Muscle layer of duodenum (tissue), 2 donors: ENCODE results near the gene HMGXB3.
"Not testable (repeated sequence)": the region's sequence is repeated elsewhere in the genome, so short reads cannot be mapped to it uniquely, and the experiment has no call there.

Experiments
- H3K27ac ChIP-seq: one replicate; pipeline ENCODE4 v1.7.0; 2013; ENCODE audit warnings: mild to moderate bottlenecking, low read length
- H3K27me3 ChIP-seq: one replicate; pipeline ENCODE4 v1.7.0; 2013; ENCODE audit warnings: low read depth, mild to moderate bottlenecking, control low read depth, low read length
- H3K36me3 ChIP-seq, 2 donors: one replicate each; pipeline ENCODE4 v1.7.0; 2013; ENCODE audit warnings: low read length in 2 of 2, control low read depth in 1 of 2, mild to moderate bottlenecking in 1 of 2; ENCODE audit not compliant: insufficient read depth in 2 of 2, control insufficient read depth in 1 of 2
- H3K4me1 ChIP-seq, 2 donors: one replicate each; pipeline ENCODE4 v1.7.0; 2013; ENCODE audit warnings: low read length in 2 of 2, mild to moderate bottlenecking in 2 of 2, control low read depth in 1 of 2, moderate library complexity in 1 of 2; ENCODE audit not compliant: insufficient read depth in 2 of 2, control insufficient read depth in 1 of 2
- H3K4me3 ChIP-seq, 2 donors: one replicate each; pipeline ENCODE4 v1.7.0; 2013; ENCODE audit warnings: low read length in 2 of 2, low read depth in 1 of 2, mild to moderate bottlenecking in 1 of 2
- H3K9me3 ChIP-seq, 2 donors: one replicate each; pipeline ENCODE4 v1.7.0; 2013; ENCODE audit warnings: low read length in 2 of 2, control low read depth in 1 of 2, mild to moderate bottlenecking in 1 of 2; ENCODE audit not compliant: control insufficient read depth in 1 of 2
- donor health status: healthy.

Gene HMGXB3

DNA sequence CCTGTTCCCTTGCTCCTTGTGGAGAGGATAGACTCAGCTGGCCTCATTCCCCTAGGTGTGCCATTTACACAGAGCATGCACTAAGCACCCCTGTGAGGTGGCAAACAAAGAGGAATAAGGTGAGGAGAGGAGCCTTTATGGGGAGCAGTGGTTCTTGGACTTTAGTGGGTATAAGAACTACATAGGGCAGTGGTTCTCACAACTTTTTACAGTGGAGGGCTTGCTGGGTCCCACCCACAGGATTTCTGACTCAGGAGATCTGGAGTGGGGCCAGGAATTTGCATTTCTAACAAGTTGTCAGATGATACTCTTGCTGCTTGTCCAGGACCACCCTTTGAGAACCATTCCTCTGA is 43.8 kb downstream of the HMGXB3 start:
- Histone ChIP-seq H3K36me3 (peaks cover 74 to 81% of the 10 kb centered on the region in 2 donors), H3K9me3 (no peaks in the 10 kb centered on the region), H3K4me1 (peaks cover 5 to 8% of the 10 kb centered on the region in 2 donors), H3K4me3 (no peak overlapping the region), H3K27me3 (no peaks in the 10 kb centered on the region), H3K27ac (no peak overlapping the region)

DNA sequence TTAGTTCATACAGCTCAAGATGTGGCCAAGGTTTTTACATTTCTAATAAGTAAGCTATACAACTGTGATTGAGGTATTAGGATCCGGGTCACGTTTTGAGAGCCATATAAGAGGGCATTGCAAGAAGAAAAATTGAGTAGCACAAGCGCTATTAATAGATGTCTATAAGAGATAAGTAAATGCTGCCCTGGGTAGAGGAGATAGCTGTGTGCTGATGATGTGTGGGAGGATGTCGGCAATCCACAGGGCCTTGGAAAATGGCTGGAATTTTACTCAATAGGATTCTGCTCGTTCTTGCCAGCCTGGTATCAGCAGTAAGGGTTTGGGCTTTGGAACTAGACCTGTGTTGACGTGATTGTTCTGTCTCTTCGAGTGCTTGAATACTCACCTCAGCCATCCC is 44.2 kb downstream of the HMGXB3 start:
- Histone ChIP-seq H3K4me3 (no peak overlapping the region), H3K4me1 (peaks cover 5 to 8% of the 10 kb centered on the region in 2 donors), H3K9me3 (no peaks in the 10 kb centered on the region), H3K36me3 (peaks cover 78 to 85% of the 10 kb centered on the region in 2 donors), H3K27ac (no peak overlapping the region), H3K27me3 (no peaks in the 10 kb centered on the region)

DNA sequence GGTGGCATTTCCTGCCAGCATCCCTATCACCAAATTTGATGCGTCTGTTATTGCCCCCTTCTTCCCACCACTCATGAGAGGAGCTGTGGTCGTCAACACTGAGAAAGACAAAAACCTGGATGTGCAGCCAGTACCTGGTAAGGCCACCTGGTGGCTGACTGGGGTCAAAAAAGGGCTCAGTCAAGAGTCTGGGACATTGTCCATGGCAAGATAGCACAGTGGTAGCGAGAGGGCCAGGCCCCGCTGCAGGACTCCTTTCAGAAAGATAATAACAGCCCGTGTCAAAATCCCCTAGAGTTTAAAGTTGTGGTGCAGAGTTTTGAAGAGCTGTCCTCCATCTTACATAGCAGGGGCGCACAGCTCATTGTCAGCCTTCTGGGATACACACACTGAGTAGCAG is 45.0 kb downstream of the HMGXB3 start:
- H3K4me1 ChIP-seq = peaks cover 5 to 8% of the 10 kb centered on the region in 2 donors
- H3K9me3 ChIP-seq = no peaks in the 10 kb centered on the region
- H3K27ac ChIP-seq = no peak overlapping the region
- no peaks in the 10 kb centered on the region for H3K27me3 ChIP-seq
- H3K36me3 ChIP-seq = peaks cover 84 to 89% of the 10 kb centered on the region in 2 donors
- H3K4me3 ChIP-seq = no peak overlapping the region

DNA sequence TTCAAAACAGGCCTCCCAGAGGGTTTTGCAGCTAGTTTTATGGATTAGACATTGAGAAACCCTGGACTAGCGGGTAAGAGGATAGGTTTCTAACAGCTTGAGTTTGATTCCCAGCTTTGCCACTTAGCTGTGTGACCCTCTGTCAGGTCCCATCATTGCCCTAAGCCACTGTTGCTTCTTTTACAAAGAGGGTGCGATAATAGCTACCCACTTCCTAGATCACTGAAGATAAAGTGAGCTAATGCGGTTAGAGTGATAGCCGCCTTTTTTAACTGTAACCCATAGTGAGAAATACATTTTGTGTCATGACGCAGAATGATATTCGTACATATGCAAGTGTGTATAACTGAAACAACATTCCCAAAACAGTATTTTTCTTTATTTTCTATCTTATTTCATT is 45.5 kb downstream of the HMGXB3 start:
- Histone ChIP-seq H3K9me3 (no peaks in the 10 kb centered on the region), H3K27me3 (no peaks in the 10 kb centered on the region), H3K4me1 (peaks cover 5 to 8% of the 10 kb centered on the region in 2 donors), H3K36me3 (peaks cover 84 to 89% of the 10 kb centered on the region in 2 donors), H3K4me3 (no peak overlapping the region), H3K27ac (no peak overlapping the region)

DNA sequence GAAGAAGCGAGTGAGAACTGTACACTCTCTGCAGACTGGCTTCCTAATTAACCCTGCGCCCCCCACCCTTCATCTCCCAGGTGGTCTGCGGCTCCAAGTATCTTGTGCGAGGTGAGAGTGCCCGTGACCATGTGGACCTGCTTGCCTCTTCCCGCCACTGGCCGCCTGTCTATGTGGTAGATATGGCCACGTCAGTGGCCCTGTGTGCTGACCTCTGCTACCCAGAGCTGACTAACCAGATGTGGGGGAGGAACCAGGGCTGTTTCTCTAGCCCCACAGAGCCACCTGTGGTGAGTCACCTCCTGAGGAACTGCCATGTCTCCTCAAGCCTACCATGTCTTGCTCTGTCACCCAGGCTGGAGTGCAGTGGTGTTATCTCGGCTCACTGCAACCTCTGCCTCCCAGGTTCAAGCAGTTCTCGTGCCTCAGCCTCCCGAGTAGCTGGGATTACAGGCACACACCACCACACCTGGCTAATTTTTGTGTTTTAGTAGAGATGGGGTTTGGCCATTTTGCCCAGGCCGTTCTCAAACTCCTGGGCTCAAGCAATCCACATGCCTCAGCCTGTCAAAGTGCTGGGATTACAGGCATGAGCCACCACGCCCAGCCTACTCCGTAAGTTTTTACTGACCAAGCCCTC is 49.8 kb downstream of the HMGXB3 start:
- H3K27me3 ChIP-seq, H3K27ac ChIP-seq, H3K4me3 ChIP-seq, H3K9me3 ChIP-seq, H3K4me1 ChIP-seq: not testable (repeated sequence)
- H3K36me3 ChIP-seq = peaks cover 87 to 92% of the 10 kb centered on the region in 2 donors

DNA sequence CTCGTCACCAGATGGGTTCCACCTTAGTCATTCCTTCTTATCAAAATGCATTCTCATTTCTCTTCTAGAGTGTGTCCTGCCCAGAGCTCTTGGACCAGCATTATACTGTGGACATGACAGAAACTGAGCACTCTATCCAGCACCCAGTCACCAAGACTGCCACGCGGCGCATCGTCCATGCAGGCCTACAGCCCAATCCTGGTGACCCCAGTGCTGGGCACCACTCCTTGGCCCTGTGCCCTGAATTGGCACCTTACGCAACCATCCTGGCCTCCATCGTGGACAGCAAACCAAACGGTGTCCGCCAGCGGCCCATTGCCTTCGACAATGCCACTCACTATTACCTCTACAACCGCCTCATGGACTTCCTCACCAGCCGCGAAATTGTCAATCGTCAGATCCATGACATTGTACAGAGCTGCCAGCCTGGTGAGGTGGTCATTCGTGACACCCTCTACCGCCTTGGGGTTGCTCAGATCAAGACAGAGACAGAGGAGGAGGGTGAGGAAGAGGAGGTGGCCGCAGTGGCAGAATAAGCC is 51.2 kb downstream of the HMGXB3 start:
- Histone ChIP-seq H3K36me3 (peaks cover 85 to 89% of the 10 kb centered on the region in 2 donors), H3K27ac (no peak overlapping the region), H3K4me1 (no peaks in the 10 kb centered on the region), H3K27me3 (no peaks in the 10 kb centered on the region), H3K4me3 (no peak overlapping the region), H3K9me3 (no peaks in the 10 kb centered on the region)

DNA sequence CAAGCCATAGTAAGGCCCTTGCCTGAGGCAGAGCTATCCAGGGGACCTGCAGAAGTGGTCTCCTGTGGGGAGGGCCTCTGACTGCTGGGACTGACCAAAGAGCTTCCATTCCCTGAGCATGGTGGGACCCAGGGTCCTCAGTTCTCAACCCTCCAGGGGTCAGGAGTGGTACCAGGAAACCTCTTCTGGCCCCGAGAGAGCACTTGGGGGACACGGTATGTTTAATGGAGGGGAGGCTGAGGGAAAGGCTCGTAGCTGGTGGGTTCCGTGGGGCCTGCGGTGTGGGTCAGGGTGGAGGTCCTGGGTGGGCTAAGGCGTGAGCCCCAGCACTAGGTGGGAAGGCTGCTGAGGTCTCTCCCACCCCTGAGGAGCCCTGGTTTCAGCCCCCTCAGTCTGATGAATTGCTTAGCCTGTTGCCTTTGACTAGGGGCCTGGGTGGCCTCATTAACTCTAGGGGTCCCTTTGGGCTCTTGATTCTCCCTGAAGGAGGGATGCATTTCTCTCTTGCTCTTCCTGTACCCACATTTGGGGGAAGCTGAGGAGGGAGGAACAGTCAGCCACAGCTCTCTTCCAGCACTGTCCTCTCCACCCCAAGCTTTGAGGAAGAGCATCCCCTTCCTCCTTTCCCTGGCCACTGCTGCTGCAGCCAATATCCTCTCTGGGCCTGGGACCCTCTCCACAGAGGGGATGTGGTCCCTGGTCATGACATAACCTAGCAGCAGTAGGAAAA is 51.9 kb downstream of the HMGXB3 start:
- H3K27ac ChIP-seq = no peak overlapping the region
- H3K4me1 ChIP-seq = no peaks in the 10 kb centered on the region
- H3K36me3 ChIP-seq = peaks cover 82 to 83% of the 10 kb centered on the region in 2 donors
- H3K4me3 ChIP-seq = no peak overlapping the region
- H3K9me3 ChIP-seq = no peaks in the 10 kb centered on the region
- H3K27me3 ChIP-seq = no peaks in the 10 kb centered on the region

DNA sequence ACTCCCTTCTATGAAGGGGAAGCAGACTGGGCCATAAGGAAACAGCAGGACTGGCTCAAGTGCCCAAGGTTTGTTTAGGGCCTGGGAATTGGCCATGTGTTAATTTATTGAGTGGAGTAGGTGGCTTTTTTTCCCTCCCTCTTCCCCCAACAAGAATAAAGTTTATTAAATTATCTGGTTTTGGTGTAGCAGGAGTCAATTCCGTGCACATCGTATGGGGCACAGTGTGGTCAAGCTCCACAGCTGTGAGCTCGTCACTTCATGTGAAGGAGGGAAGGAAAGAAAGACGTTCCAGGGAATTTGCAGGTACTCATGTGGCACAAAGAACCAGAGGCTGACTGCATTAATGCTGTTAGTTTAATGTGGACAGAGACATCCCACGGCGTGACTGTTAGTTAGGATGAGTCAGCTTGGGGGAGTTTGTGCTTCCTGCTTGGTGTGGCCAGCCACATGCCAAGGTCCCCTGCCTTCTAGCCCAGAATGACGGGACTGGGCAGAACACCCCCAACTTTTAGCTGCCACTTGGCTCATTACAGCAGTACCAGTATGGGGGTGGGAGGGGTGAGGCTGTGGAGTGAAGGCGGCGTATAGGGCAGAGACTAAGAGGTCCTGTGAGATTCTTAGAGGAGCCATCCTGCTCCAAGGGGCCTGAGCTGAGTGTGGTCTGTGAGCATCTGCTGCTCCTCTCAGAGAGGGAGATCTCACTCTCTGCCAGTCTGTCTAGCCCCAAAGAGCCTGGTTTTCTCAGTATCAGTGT is 52.6 kb downstream of the HMGXB3 start:
- H3K4me1 ChIP-seq = no peaks in the 10 kb centered on the region
- no peak overlapping the region for H3K27ac ChIP-seq
- H3K36me3 ChIP-seq = peaks cover 75 to 76% of the 10 kb centered on the region in 2 donors
- no peak overlapping the region for H3K4me3 ChIP-seq
- no peaks in the 10 kb centered on the region for H3K9me3 ChIP-seq
- H3K27me3 ChIP-seq = no peaks in the 10 kb centered on the region

DNA sequence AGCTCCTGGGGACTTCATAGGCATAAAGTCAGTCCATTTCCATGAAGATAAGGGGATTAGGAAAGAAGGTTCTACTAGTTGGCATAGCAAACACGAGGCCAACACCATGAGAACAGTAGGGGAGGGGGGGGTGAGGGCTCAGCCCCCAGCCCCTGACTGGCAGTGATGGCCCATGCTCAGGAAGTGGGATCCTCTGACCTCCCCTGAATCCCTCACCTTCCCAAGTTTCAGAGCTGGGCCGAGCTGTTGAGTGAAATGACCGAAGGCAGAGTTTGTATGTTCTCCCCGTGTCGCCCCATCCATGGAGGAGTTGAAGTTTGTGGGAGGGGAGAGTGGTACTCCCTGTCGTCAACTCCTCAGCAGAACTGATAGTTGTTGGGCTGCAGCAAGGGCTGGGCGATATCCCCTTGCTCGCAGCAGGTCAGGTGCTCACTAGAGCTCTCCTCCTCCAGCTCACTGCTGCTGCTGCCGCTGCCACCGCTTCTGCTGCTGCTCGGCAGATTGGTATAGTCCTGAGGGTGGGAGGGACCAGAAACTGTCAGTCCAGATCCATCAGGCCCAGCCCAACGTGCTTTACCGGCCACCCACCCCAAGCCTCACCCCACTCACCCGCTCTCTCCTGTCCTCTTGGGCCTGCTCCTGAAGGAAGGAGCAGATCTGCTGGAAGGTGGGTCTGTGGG is 53.3 kb downstream of the HMGXB3 start:
- peaks cover 67 to 68% of the 10 kb centered on the region in 2 donors for H3K36me3 ChIP-seq
- no peak overlapping the region for H3K4me3 ChIP-seq
- no peak overlapping the region for H3K27ac ChIP-seq
- H3K4me1 ChIP-seq = no peaks in the 10 kb centered on the region
- no peaks in the 10 kb centered on the region for H3K27me3 ChIP-seq
- no peaks in the 10 kb centered on the region for H3K9me3 ChIP-seq

DNA sequence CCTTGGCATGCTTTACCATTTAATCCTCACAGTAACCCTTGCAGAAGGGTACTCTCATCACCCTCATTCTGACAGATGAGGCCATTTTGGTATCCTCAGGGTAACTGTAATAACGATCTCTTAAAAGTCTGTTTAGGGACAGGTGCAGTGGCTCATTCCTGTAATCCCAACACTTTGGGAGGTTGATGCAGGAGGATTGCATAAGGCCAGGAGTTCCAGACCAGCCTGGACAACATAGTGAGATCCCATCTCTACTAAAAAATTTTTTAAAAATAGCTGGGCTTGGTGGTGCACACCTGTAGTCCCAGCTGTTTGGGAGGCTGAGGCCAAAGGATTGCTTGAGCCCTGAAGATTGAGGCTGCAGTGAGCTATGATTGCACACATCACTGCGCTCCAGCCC is 54.0 kb downstream of the HMGXB3 start:
- Histone ChIP-seq H3K4me1 (no peaks in the 10 kb centered on the region), H3K27ac (no peak overlapping the region), H3K4me3 (no peak overlapping the region), H3K9me3 (no peaks in the 10 kb centered on the region), H3K36me3 (peaks cover 60 to 61% of the 10 kb centered on the region in 2 donors), H3K27me3 (no peaks in the 10 kb centered on the region)
